OCI-LY1 (cell line): Measurements from ENCODE around the gene AQP1.

ENCODE experiments used
- CTCF ChIP-seq: fragments of 200-600 bp; sonication (generic), shearing (Covaris generic); IDR thresholded peaks from 2 replicates; pipeline ENCODE4 v1.5.1; 2017; ENCODE audit warnings: mild to moderate bottlenecking, antibody characterized with exemption, low read length, moderate library complexity, mixed read lengths
- EZH2 ChIP-seq: fragments of 200-600 bp; sonication (generic), shearing (Covaris generic); IDR thresholded peaks from 2 replicates; pipeline ENCODE4 v1.8.0; 2017; ENCODE audit warnings: borderline replicate concordance, mixed run types, mild to moderate bottlenecking, antibody characterized with exemption, low read length, moderate library complexity, mixed read lengths

GRCh38 chr7:30894009-30894408, 17.6 kb upstream of the AQP1 start:
- TF ChIP-seq CTCF (no peak), EZH2 (no peak)
